HepG2 (cell line): ENCODE results near the gene PPP2R2D. TPM values are rescaled to one million over a fixed set of nuclear protein-coding genes. Genes with fewer than 3 reads are reported as not detected.
A peak's percentile ranks its signal among the peaks of the same experiment; 100 is the strongest.

ENCODE experiments used
- KLF11 ChIP-seq: IDR thresholded peaks from 2 replicates; pipeline ENCODE4 v1.6.1; 2016; ENCODE audit warnings: missing compliant biosample characterization
- KLF9 ChIP-seq: IDR thresholded peaks from 2 replicates; pipeline ENCODE4 v1.6.1; 2016; ENCODE audit warnings: low read depth
- MAFK ChIP-seq, 2 experiments: IDR thresholded peaks in 1 of 2; conservative IDR thresholded peaks in 1 of 2; 2 replicates each; pipeline ENCODE4 v1.6.1; 2011; ENCODE audit warnings: improper control_type of control experiment in 2 of 2, low read length in 2 of 2
- MED1 ChIP-seq: sonication (generic); formaldehyde crosslinking; IDR thresholded peaks from 2 replicates; pipeline ENCODE4 v1.4.0; 2020; ENCODE audit warnings: missing genetic modification reagents
- MTF1 ChIP-seq: sonication (generic); formaldehyde crosslinking; IDR thresholded peaks from 2 replicates; pipeline ENCODE4 v1.5.0; 2020; ENCODE audit warnings: missing genetic modification reagents
- NFYB ChIP-seq: sonication (generic); formaldehyde crosslinking; IDR thresholded peaks from 2 replicates; pipeline ENCODE4 v1.4.0; 2020; ENCODE audit warnings: missing genetic modification reagents
- POLR2G ChIP-seq: fragments of 200-400 bp; formaldehyde crosslinking; IDR thresholded peaks from 2 replicates; pipeline ENCODE4 v1.6.1; 2018; ENCODE audit warnings: mild to moderate bottlenecking, low read depth, low read length, moderate library complexity
- PTBP1 ChIP-seq: fragments of 200-400 bp; formaldehyde crosslinking; IDR thresholded peaks from 2 replicates; pipeline ENCODE4 v1.6.1; 2018; ENCODE audit warnings: low read length, low read depth; ENCODE audit not compliant: poor library complexity, severe bottlenecking
- RELA ChIP-seq: sonication (generic); formaldehyde crosslinking; IDR thresholded peaks from 2 replicates; pipeline ENCODE4 v1.4.0; 2020; ENCODE audit warnings: missing genetic modification reagents
- RFXAP ChIP-seq: sonication (generic); formaldehyde crosslinking; IDR thresholded peaks from 2 replicates; pipeline ENCODE4 v1.4.0; 2020; ENCODE audit warnings: missing genetic modification reagents, borderline replicate concordance
- RXRA ChIP-seq: sonication (generic); formaldehyde crosslinking; IDR thresholded peaks from 2 replicates; pipeline ENCODE4 v1.5.1; 2020; ENCODE audit warnings: missing genetic modification reagents
- SUZ12 ChIP-seq: fragments of 150-350 bp; IDR thresholded peaks from 2 replicates; pipeline ENCODE4 v1.6.1; 2014; ENCODE audit warnings: low read depth, low read length
- ZFAT ChIP-seq: sonication (generic); formaldehyde crosslinking; conservative IDR thresholded peaks from 2 replicates; pipeline ENCODE4 v1.8.1; 2023; ENCODE audit warnings: missing genetic modification reagents, inconsistent platforms
- ZNF180 ChIP-seq: sonication (generic); formaldehyde crosslinking; IDR thresholded peaks from 2 replicates; pipeline ENCODE4 v1.4.0; 2020; ENCODE audit warnings: low read depth, missing genetic modification reagents, borderline replicate concordance
- ZNF577 ChIP-seq: sonication (generic); formaldehyde crosslinking; IDR thresholded peaks from 2 replicates; pipeline ENCODE4 v1.4.0; 2020; ENCODE audit warnings: mild to moderate bottlenecking, low read depth, missing genetic modification reagents, borderline replicate concordance
- polyA plus RNA-seq, 8 experiments: library from polyadenylated mRNA; depleted of rRNA in 3 of 8; stranded (reverse) in 7 of 8; unstranded in 1 of 8; fragments of >200 nt; fragmentation: Illumina TruSeq in 4 of 8; extraction: Trizol in 4 of 8; gene quantifications; 2 replicates each; pipeline versions ENCODE4 v1.2.1 to v1.2.3, GENCODE V29; 2011 to 2016; ENCODE audit warnings: low read depth in 4 of 8, missing spikeins in 1 of 8, mixed read lengths in 1 of 8; ENCODE audit not compliant: insufficient read depth in 1 of 8
- total RNA-seq, 5 experiments: library from RNA; depleted of rRNA; stranded (reverse); fragments of >200 nt; fragmentation: Illumina TruSeq; extraction: Trizol; gene quantifications; 2 replicates each; pipeline ENCODE4 v1.2.3, GENCODE V29; 2016; ENCODE audit warnings: low read depth in 1 of 5
- TF ChIP-seq, protein P1 (sequence below): sonication (generic); formaldehyde crosslinking; IDR thresholded peaks from 2 replicates; pipeline ENCODE4 v1.5.0; 2020; ENCODE audit warnings: mild to moderate bottlenecking, missing genetic modification reagents
- TF ChIP-seq, protein P2 (sequence below): sonication (generic); formaldehyde crosslinking; IDR thresholded peaks from 2 replicates; pipeline ENCODE4 v1.4.0; 2020; ENCODE audit warnings: missing genetic modification reagents, mild to moderate bottlenecking, borderline replicate concordance
- TF ChIP-seq, protein P3 (sequence below): sonication (generic); formaldehyde crosslinking; conservative IDR thresholded peaks from 2 replicates; pipeline ENCODE4 v1.8.0; 2022; ENCODE audit warnings: missing genetic modification reagents
- TF ChIP-seq, protein P4 (sequence below): sonication (generic); formaldehyde crosslinking; IDR thresholded peaks from 2 replicates; pipeline ENCODE4 v1.9.0; 2021; ENCODE audit warnings: missing genetic modification reagents, borderline replicate concordance

The PPP2R2D gene
- total and polyA plus RNA-seq, 2 of the 13 experiments (the other 11 are each of a cell fraction or from before 2014, with no cell fraction given) = 32.7 to 33.2 TPM

DNA sequence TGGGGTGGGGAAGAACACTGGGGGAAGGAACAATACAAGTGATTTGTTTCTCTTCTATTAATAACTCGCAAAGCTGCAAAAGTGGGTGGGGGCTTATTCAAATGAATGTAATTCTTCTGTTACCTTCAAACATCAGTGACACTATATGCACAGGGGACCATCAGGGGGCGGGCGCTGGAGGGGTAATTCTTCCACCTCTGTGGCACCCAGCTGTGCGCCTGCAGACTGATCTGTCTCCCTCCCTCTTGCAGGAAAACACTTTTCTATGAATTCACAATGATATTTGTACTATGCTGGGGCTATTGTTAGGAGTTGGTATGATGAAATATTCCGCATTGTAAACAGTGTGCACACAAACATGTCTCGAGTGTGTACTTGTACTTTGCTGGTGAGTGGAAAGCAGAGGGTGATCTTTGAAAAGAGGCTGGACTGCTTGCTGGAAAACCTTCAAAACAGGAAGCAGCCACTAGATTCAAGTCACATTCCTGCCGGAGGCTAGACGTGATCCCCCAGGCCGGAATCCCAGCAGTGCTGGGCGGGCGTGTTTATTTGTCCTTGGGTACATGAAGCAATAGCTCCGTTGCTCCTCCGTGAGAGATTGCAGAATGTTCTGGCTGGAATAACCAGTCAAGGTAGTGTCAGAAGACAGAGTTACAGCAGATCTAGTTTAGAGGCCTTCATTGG is 96.7 kb downstream of the PPP2R2D start (continued):
- TF ChIP-seq RXRA (CRISPR knock-in tag) (no peak; the same call in 1 of the 2 replicates), ZNF577 (CRISPR knock-in tag) (no peak), RELA (CRISPR knock-in tag) (no peak), ZNF180 (no peak), ZFAT (CRISPR knock-in tag) (no peak), RFXAP (CRISPR knock-in tag) (no peak; the same call in 1 of the 2 replicates), KLF11 (CRISPR knock-in tag) (0 out of 2 replicates have a peak, but pooled peaks have one; percentile 28), PTBP1 (no peak), KLF9 (CRISPR knock-in tag) (no peak), POLR2G (no peak), MED1 (peak; percentile 96), MAFK (conservative IDR thresholded peaks at IDR 0.05 in 1 of 2, IDR thresholded peaks at IDR 0.05 in 1 of 2; ENCODE audit: low read length in 2 of 2) (no peak), SUZ12 (no peak), MTF1 (CRISPR knock-in tag) (no peak), NFYB (CRISPR knock-in tag) (no peak)
- TF ChIP-seq, protein P1, sequence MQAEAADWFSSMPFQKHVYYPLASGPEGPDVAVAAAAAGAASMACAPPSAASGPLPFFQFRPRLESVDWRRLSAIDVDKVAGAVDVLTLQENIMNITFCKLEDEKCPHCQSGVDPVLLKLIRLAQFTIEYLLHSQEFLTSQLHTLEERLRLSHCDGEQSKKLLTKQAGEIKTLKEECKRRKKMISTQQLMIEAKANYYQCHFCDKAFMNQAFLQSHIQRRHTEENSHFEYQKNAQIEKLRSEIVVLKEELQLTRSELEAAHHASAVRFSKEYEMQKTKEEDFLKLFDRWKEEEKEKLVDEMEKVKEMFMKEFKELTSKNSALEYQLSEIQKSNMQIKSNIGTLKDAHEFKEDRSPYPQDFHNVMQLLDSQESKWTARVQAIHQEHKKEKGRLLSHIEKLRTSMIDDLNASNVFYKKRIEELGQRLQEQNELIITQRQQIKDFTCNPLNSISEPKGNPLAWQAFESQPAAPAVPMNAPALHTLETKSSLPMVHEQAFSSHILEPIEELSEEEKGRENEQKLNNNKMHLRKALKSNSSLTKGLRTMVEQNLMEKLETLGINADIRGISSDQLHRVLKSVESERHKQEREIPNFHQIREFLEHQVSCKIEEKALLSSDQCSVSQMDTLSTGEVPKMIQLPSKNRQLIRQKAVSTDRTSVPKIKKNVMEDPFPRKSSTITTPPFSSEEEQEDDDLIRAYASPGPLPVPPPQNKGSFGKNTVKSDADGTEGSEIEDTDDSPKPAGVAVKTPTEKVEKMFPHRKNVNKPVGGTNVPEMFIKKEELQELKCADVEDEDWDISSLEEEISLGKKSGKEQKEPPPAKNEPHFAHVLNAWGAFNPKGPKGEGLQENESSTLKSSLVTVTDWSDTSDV (CRISPR knock-in tag) = no peak
- TF ChIP-seq, protein P2, sequence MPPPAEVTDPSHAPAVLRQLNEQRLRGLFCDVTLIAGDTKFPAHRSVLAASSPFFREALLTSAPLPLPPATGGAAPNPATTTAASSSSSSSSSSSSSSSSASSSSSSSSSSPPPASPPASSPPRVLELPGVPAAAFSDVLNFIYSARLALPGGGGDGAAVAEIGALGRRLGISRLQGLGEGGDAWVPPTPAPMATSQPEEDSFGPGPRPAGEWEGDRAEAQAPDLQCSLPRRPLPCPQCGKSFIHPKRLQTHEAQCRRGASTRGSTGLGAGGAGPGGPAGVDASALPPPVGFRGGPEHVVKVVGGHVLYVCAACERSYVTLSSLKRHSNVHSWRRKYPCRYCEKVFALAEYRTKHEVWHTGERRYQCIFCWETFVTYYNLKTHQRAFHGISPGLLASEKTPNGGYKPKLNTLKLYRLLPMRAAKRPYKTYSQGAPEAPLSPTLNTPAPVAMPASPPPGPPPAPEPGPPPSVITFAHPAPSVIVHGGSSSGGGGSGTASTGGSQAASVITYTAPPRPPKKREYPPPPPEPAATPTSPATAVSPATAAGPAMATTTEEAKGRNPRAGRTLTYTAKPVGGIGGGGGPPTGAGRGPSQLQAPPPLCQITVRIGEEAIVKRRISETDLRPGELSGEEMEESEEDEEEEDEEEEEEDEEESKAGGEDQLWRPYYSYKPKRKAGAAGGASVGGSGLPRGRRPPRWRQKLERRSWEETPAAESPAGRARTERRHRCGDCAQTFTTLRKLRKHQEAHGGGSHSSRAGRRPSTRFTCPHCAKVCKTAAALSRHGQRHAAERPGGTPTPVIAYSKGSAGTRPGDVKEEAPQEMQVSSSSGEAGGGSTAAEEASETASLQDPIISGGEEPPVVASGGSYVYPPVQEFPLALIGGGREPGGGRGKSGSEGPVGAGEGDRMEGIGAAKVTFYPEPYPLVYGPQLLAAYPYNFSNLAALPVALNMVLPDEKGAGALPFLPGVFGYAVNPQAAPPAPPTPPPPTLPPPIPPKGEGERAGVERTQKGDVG (CRISPR knock-in tag) = no peak; the same call in 1 of the 2 replicates
- TF ChIP-seq, protein P3, sequence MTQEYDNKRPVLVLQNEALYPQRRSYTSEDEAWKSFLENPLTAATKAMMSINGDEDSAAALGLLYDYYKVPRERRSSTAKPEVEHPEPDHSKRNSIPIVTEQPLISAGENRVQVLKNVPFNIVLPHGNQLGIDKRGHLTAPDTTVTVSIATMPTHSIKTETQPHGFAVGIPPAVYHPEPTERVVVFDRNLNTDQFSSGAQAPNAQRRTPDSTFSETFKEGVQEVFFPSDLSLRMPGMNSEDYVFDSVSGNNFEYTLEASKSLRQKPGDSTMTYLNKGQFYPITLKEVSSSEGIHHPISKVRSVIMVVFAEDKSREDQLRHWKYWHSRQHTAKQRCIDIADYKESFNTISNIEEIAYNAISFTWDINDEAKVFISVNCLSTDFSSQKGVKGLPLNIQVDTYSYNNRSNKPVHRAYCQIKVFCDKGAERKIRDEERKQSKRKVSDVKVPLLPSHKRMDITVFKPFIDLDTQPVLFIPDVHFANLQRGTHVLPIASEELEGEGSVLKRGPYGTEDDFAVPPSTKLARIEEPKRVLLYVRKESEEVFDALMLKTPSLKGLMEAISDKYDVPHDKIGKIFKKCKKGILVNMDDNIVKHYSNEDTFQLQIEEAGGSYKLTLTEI (CRISPR knock-in tag) = no peak
- TF ChIP-seq, protein P4, sequence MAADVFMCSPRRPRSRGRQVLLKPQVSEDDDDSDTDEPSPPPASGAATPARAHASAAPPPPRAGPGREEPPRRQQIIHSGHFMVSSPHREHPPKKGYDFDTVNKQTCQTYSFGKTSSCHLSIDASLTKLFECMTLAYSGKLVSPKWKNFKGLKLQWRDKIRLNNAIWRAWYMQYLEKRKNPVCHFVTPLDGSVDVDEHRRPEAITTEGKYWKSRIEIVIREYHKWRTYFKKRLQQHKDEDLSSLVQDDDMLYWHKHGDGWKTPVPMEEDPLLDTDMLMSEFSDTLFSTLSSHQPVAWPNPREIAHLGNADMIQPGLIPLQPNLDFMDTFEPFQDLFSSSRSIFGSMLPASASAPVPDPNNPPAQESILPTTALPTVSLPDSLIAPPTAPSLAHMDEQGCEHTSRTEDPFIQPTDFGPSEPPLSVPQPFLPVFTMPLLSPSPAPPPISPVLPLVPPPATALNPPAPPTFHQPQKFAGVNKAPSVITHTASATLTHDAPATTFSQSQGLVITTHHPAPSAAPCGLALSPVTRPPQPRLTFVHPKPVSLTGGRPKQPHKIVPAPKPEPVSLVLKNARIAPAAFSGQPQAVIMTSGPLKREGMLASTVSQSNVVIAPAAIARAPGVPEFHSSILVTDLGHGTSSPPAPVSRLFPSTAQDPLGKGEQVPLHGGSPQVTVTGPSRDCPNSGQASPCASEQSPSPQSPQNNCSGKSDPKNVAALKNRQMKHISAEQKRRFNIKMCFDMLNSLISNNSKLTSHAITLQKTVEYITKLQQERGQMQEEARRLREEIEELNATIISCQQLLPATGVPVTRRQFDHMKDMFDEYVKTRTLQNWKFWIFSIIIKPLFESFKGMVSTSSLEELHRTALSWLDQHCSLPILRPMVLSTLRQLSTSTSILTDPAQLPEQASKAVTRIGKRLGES (CRISPR knock-in tag) = no peak
